RPMI8226 (cell line): ENCODE measurements around the gene CARM1.
A peak's percentile ranks its signal among the peaks of the same experiment; 100 is the strongest.
"Not testable (repeated sequence)": the region's sequence is repeated elsewhere in the genome, so short reads cannot be mapped to it uniquely, and the experiment has no call there.

Source experiments
- DNase-seq: peaks from one replicate; pipeline ENCODE4 v3.0.0-alpha.2; 2015

Gene CARM1

DNA sequence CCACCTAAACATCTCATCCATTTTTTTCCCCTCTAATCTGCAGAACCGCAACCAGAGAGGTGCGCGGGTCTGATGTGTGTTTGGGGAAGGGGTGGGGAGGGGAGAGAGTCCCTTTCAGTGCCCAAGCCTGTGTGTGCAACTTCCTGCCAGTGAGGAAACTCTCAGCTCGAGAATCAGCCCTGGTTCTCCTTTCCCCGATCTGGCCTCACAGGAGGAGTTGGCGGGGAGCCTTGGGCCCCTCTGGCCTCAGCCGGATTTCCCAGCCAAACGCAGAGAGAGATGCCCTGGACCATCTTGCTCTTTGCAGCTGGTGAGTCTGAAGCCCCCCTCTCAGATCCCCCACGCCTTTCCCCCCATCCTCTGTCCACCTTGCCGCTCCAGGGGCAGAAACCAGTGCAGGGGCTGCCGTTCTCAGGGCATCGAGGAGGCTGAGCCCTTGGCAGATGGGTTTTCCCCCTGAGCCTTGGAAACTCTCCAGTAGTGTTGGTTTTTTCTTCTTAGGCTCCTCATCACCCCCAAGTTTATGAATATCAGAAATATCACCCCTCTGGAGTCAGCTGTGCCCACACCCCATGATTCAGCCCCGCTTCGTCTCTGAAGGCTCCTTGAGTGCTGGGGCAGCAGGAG lies 23.0 kb upstream of the CARM1 start, which contains the start of gene C19orf38:
Gene C19orf38, plus strand, starts transcription at position 186 of the 627 bp plus-strand sequence. Its CDS starts 94 bp downstream, at position 280.
- no peak for DNase-seq

DNA sequence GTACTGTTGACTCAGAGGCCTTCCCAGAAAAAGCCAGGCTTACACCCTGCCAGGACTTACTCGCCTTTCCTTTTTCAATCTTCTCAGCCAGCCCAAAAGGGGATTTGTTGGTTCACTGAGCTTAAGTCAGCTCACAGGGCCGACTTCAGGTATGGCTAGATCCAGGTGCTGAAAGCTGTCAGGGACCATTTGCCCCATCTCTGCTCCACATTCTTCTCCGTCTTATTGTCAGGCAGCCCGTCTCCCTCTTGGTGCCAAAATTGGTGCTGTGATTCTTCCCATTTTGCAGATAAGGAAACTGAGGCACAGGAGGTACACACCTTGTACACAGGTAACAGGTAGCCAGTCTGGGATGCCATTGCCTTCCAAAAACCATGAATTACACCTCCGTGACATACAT lies 20.7 kb upstream of the CARM1 start:
- no peak for DNase-seq

DNA sequence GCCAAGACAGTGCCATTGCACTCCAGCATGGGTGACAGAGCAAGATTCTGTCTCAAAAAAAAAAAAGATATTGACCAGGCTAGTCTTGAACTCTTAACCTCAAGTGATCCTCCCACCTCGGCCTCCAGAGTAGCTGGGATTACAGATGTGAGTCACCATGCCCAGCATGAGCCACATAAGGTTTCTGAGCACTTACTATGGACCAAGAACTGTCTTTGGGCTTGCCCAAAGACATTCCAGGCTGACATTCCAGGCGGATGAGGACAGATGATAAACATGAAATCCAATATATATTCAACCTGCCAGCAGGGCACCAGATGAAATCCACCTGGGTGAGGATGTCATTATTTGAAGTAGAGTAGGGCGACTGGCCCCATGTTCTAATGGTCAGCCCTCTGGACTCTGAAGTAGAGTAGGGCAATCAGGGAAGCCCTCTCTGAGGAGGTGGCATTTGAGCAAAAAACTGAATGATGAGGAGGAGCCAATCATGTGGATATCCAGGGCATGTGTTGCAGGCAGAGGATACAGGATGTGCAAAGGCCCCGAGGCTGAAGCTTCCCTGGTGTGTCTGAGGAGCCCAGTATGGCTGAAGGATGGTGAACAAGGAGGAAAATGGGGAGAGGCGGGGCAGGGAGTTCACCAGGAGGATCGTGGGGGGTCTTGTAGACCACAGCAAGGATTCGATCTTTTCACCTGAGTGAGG lies 19.1 kb upstream of the CARM1 start:
- DNase-seq = no peak

DNA sequence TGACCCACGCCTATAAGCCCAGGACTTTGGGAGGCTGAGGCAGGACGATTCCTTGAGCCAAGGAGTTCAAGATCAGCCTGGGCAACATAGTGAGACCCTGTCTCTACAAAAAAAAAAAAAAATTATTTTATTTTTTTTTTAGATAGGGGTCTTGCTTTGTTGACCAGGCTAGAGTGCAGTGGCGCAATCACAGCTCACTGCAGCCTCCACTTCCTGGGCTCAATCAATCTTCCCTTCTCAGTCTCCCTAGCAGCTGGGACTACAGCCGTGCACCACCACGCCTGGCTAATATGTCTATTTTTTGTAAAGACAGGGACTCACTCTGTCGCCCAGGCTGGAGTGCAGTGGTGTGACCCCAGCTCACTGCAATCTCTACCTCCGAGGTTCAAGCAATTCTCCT lies 18.4 kb upstream of the CARM1 start:
- DNase-seq = no peak

DNA sequence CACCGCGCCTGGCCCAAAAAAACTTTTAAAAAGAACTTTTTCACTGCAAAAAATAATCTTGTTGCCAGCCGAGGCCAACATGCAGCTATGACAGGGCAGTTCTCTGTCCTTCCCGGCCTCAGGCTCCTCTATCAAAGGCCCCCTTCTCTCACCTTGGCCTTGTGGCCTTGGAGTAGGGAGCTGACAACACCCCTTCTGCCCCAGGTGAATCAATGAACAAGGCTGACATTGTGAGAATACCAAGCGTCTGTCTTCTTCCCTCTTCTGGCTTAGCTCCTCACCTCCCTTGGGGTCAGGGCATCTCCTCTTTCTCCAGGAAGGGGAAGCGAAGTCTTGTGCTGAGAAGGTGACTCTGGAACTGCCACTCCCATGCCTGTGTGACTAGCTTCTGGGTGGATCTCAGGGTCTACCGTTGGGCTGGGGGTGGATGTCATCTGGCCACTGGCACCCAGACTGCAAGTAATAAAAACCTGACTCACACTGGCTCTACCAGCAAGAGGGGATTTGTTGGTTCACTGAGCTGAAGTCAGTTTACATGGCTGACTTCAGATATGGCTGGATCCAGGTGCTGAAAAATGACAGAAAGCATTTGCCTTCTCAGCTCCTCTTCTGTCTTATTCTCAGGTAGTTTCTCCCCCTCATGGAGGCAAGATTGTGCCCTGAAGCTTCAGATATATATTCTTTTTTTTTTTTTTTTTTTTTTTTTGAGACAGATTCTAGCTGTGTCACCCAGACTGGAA lies 16.8 kb upstream of the CARM1 start:
- DNase-seq = no peak

DNA sequence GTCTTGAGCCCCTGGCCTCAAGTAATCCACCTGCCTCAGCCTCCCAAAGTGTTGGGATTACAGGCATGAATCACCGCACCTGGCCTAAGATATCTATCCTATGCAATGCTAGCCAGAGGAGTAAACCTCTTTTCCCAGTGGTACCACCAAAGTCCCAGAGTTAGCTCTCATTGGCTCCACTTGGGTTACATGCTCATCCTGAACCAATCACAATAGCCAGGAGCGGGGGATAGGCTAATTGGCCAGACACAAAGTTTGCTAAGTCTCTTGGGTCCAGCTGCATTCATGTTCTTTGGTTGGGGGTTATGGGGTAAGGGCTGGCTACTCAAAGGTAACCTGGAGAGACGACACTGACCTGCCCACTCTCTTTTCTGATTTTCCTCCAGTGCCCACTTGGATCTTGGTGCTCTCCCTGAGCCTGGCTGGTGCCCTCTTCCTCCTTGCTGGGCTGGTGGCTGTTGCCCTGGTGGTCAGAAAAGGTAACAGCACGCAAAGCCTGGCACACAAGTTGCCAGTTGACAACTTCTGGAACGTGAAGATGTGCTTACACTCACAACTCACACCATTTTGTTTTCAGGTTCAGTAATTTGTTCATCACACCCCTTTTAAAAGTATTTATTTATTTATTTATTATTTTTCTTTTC lies 15.4 kb upstream of the CARM1 start:
- DNase-seq = peak; percentile 56

DNA sequence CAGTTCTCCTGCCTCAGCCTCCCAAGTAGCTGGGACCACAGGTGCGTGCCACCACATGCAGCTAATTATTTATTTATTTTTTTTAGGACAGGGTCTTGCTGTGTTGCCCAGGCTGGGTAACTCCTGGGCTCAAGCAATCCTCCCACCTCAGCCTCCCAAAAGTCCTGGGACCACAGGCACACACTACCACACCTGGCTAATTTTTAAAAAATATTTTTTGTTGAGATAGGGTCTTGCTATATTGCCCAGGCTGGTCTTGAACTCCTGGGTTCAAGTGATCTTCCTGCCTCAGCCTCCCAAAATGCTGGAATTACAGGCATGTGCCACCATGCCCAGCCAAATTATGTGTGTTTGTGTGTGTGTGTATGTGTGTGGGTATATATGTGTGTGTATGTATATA lies 14.5 kb upstream of the CARM1 start:
- not testable (repeated sequence) for DNase-seq

DNA sequence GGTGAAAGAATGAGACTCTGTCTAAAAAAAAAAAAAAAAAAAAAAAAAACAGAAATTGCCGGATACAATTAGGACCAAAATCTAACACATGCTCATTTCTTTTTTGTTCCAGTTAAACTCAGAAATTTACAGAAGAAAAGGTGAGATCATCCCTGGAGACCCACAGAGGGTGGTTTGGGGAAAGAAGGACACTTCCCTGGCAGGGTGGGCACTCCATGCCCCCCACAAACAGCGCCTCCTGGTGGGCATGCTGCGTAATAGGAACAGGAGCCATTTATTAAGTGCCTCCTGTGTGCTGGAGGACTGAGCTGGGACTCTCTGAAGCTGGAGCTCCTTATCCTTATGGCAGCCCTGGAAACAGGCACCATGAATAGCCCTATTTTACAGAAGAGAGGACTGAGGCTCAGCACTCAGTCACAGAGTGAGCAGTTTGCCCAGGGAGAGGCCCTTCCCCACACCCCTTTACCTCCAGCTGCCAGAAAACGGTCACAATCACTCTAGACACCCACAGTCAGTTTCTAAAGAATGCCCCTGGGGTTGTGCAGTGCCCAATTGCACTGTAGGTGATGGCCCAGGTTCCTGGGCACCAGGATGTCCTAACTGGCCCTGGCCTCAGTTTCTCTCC lies 13.0 kb upstream of the CARM1 start:
- DNase-seq = no peak

DNA sequence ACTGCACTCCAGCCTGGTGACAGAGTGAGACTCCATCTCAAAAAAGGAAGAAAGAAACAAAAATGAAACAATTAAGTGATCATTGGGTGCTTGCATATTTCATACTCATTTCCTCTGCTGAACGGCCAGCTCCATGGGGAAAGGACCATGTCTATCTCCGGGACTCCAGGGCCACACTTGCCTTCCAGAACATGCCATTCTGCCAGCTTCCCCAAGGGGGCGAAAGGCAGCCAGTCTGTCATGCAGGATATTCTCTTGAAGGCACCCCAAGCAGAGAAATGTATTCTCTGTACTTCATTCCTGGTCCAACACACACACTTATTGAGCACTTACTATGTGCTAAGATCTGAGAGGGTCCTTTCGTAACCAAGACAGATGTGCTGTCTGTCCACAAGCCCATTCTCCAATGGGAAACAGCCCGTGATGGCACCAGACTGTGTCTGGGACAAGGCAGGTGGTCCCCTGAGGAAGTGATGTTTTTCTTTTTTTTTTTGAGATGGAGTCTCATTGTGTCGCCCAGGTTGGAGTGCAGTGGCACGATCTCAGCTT lies 10.2 kb upstream of the CARM1 start:
- DNase-seq = peak; percentile 51

DNA sequence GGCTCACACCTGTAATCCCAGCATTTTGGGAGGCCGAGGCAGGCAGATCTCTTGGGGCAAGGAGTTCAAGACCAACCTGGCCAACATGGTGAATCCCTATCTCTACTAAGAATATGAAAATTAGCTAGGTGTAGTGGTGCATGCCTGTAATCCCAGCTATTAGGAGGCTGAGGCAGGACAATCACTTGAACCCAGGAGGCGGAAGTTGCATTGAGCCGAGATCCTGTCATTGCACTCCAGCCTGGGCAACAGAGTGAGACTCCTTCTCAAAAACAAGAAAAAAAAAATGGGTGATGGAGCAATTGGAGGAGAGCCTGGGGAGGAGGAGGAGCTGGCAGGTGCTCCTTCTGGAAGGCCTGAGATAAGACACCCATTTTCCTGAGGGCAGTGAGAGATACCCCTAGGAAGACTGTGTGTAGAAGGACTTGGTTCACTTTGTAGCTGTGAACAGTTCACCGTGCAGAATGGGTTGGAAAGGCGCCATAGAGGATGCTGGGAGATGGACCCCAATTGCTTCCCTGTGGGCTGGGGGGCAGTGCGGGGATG lies 8.7 kb upstream of the CARM1 start:
- DNase-seq = no peak

DNA sequence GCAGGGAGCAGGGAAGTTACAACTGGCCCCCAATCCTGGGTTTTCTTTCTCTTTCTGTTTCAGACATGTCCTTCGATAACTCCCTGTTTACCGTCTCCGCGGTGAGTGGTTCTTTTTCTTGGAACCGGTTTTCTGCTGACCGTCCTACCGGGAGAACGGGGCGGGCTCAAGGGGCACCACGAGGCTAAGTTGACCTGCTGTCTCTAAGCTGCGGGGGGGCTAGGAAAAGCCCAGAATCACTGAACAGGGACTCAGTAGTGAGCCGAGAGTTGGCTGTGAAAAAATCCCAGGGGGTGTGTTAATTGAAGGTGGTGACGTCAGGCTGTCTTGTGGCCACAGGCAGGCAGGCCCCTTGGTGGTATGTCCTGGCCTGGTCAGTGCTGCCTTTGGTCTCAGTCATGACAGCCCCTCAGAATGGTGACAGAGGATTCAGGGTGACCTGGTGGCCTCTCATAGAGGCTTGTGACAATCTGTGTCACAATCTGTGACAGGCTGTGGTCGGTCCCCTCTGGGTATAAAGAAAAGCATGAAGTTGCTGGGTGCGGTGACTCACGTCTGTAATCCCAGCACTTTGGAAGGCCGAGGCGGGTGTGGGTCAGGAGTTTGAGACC lies 8.1 kb upstream of the CARM1 start:
- no peak for DNase-seq

DNA sequence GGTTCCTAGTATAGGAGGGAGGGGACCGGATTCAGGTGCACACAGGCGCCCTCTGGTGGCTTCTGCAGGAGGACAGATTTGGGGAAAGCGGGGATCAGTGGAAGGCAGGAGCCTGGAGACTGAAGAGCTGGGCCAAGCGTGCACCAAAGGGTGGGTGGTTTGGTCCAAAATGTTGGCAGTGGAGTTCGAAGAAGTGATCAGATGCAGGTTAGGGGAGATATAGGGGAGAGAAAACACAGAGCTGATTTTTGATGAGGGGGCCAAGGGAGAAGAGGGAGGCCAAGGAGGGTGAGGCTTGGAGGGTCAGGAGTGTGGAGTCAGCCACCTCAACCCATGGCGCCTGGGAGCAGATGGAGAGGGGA lies 6.8 kb upstream of the CARM1 start:
- peak; percentile 84 for DNase-seq

DNA sequence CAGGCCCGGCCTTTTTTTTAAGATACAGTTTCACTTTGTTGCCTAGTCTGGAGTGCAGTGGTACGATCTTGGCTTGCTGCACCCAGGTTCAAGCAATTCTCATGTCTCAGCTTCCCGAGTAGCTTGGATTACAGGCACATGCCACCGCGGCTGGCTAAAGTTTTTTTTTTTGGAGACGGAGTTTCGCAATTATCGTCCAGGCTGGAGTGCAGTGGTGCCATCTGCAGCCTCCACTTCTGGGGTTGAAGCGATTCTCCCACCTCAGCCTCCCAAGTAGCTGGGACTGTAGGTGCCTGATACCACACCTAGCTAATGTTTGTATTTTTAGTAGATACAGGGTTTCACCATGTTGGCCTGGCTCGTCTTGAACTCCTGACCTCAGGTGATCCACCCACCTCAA lies 4.9 kb upstream of the CARM1 start:
- DNase-seq = no peak

DNA sequence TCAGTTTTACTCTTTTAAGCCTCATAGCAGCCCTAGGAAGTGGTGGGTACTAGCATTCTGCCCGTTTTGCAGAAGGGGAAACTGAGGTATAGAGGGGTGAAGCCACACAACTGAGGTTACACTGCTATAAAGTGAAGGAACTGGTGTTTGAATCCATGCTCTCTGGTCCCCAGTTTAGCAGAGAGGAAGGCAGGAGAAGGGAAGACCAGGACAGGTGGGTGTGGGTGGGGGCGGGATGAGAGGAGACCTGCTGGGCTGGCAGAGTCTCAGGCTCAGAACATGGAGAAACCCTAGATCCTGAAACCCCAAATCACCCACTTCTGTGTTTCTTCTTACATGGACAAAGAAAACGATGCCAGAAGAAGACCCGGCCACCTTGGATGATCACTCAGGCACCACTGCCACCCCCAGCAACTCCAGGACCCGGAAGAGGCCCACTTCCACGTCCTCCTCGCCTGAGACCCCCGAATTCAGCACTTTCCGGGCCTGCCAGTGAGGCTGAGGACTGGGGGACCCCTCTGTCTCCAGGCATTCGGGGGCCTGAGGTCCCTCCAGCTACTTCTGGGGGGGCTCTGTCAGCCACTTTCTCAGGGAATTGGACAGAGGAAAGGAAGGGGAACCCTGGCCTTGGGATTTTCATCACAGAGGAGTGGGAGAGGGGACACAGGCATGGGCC lies 2.3 kb upstream of the CARM1 start:
- no peak for DNase-seq

DNA sequence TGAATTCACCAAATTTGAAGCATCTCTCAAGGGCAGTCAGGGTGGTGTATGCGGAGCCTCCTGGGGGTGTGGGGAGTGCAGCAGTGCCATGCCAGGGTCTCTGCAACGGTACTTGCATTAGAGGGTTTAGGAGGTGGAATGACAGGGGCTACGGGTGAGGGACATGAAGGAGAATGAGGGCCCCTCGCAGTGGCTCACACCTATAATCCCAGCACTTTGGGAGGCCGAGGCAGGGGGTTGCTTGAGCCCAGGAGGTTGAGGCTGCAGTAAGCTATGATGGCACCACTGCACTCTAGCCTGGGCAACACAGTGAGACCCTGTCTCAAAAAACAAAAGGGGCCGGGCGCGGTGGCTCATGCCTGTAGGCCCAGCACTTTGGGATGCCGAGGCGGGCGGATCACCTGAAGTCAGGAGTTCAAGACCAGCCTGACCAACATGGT lies 1.5 kb upstream of the CARM1 start:
- DNase-seq = not testable (repeated sequence)

DNA sequence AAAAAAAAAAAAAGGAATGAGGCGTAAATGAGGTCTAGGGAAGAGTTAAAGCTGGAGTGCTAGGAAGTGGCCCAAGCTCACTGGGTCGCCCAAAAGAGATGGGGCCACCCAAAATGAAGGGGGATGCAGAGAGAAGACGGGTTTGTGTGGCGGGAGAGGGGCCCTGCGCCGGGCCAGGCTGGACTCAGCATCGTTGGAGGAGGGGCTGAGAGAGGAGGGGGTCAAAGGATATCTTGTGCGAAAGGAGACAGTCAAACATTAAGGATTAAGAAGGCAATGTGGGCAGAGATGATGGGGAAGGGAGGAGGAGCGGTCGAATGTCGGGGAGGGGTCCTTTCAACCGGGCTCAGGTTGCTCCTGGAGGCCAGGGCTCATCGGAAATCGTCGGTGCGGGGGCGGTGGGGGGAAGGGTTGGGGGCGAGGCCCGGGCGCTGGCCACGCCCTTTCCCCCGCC lies 825 bp upstream of the CARM1 start:
- DNase-seq = no peak

DNA sequence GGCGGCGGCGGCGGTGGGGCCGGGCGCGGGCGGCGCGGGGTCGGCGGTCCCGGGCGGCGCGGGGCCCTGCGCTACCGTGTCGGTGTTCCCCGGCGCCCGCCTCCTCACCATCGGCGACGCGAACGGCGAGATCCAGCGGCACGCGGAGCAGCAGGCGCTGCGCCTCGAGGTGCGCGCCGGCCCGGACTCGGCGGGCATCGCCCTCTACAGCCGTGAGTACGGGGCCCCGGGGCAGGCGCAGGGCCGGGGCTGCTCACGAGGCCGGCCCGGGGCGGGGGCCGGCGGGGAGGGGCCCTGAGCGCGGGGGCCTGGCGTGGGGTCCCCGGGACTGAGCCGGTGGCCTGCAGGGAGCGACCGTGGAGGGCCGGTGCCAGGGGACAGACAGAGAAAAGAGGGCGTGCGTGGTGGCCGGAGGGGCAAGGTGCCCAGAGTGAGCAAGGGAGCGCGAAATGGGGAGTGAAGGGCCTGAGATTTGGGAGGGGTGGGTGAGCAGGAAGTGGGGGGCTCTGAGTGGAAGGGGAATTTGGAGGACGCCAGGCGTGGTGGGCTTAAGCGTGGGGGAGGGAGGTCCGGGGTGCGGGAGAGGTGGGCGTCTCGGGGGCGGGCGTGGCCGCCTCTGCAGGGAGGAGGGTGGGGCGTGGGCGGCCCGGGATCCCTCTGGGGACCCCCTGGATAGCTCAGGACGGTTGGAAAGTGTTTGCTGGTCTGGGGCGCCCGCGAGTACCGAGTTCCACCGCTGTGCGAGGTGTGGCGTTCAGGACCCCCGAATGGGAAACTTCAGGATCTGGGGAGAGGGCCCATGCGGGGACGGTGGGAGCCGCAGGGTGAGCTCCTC lies 575 bp downstream of the CARM1 start:
- peak; percentile 34 for DNase-seq

DNA sequence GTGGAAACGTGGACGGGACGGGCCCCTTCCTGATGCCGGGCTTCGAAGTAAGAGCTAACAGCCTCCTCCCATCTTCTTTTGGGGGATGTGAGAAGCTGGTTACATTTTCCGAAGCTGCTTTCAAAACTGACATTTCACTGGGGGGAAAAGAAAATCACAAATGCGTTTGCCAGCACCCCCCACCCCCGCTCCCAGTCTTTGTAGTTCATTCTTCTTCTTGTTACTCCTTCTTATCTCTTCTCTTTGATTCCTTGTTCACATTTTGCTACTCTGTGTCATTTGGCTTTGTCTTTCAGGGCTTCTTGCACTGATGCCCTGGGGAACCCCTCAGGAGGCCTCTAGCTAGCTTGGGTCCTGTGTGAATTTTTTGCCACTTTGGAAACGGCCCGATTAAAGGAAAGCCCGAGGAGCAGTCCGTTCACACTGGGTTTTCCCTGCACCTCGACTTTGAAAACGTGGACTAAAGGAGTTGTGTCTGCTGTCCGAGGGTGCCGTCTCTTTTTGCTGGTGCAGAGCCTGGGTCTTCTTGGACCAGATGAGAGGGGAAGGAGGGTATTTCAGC lies 1.3 kb downstream of the CARM1 start:
- DNase-seq = no peak

DNA sequence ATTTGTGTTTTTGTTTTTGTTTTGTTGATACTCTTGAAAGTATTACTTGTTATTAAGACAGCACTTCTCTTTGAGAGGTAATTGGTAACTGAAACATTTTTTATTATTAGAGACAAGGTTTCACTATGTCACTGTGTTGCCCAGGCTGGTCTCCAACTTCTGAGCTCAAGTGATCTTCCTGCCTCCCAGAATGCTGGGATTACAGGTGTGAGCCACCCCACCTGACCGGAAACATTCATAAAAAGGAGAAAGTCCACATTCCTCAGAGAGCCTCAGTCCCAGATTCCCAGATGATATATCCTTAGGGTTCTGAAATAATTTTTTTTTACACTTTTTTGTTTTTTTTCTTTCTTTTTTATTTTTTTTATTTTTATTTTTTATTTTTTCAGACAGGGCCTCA lies 2.7 kb downstream of the CARM1 start:
- no peak for DNase-seq
